GM18505 (cell line): ENCODE results near the gene PCMTD2.
"Not testable (repeated sequence)": the region's sequence is repeated elsewhere in the genome, so short reads cannot be mapped to it uniquely, and the experiment has no call there.

Experiments
- ATAC-seq: cut with Tn5 transposase; IDR thresholded peaks from one replicate; pipeline ENCODE4 v1.9.1; 2021; ENCODE audit not compliant: unreplicated experiment
- POLR2A ChIP-seq: IDR thresholded peaks from 4 replicates; pipeline ENCODE4 v1.6.1; 2011; ENCODE audit warnings: borderline replicate concordance; ENCODE audit not compliant: insufficient read depth, insufficient read length; ENCODE audit errors: extremely low read depth

PCMTD2 gene

DNA sequence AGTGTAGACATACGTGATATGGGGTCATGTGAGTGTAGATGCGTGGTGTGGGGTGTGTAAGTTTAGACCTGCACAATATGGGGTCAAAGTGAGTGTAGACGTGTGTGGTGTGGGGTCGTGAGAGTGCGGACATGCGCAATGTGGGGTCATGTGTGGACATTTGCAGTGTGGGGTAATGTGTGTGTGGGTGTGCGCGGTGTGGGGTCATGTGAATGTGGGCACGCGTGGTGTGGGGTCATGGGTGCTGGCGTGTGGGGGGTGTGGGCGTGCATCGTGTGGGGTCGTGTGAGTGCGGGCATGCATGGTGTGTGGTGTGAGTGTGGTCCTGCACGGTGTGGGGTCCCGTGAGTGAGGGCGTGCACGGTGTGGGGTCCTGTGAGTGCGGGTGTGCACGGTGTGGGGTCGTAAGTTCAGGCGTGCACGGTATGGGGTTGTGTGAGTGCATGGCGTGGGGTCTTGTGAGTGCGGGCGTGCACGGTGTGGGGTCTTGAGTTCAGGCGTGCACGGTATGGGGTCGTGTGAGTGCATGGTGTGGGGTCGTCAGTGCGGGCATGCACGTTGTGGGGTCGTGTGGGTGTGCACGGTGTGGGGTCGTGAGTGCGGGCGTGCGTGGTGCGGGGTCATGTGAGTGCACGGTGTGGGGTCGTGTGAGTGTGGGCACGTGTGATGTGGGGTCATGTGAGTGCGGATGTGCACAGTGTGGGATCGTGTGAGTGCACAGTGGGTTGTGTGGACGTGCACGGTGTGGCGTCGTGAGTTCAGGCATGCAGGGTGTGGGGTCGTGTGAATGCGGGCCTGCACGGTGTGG is 14.3 kb downstream of the PCMTD2 start:
- no peak for TF ChIP-seq POLR2A
- no peak for ATAC-seq

DNA sequence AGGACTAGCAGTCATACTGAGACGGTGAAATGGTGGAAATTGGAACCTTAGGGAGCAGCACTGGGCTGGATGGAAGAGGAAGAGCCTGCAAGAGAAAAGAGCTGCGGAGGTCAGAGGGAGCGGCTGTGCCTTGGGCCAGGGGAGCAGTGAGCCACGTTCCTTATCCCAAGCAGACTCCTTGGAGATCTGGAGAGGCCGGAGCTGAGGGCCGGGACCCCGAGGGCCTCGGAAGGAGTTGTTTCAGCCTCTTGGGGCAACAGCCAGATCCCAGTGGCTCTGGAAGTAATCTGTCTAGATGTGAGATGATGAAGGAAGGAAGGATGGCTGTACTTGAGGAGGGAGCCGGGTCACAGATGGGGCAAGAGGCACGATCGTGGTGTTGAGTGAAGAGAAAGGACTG is 16.1 kb downstream of the PCMTD2 start:
- no peak for ATAC-seq
- TF ChIP-seq POLR2A: no peak

DNA sequence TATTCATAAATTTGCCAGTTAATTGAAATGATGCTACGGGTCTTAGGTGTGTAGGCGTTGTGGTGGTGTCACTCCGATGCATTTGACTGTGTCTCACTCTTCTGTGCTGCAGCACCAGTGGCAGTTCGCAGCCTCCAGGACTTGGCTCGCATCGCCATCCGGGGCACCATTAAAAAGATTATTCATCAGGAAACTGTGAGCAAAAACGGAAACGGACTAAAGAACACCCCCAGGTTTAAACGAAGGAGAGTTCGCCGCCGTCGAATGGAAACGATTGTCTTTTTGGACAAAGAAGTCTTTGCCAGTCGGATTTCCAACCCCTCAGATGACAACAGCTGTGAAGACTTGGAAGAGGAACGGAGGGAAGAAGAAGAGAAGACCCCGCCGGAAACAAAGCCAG is 17.6 kb downstream of the PCMTD2 start:
- no peak for ATAC-seq

DNA sequence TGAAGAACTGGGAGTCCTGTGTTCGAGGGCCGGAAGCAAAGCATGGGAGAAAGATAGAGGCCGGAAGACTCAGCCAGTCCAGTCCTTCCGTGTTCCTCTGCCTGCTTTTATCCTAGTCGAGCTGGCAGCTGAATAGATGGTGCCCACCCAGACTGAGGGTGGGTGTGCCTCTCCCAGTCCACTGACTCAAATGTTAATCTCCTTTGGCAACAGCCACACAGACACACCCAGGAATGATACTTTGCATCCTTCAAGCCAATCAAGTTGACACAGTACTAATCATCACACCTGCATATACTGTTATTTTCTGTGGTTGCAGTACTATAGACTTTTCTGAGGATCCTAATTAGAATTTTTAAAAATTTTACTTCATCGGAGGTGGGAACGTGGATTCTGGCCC is 21.3 kb downstream of the PCMTD2 start:
- ATAC-seq: no peak
- TF ChIP-seq POLR2A: no peak

More for the DNA sequence above, 17.6 kb downstream of the PCMTD2 start:
- no peak for TF ChIP-seq POLR2A

DNA sequence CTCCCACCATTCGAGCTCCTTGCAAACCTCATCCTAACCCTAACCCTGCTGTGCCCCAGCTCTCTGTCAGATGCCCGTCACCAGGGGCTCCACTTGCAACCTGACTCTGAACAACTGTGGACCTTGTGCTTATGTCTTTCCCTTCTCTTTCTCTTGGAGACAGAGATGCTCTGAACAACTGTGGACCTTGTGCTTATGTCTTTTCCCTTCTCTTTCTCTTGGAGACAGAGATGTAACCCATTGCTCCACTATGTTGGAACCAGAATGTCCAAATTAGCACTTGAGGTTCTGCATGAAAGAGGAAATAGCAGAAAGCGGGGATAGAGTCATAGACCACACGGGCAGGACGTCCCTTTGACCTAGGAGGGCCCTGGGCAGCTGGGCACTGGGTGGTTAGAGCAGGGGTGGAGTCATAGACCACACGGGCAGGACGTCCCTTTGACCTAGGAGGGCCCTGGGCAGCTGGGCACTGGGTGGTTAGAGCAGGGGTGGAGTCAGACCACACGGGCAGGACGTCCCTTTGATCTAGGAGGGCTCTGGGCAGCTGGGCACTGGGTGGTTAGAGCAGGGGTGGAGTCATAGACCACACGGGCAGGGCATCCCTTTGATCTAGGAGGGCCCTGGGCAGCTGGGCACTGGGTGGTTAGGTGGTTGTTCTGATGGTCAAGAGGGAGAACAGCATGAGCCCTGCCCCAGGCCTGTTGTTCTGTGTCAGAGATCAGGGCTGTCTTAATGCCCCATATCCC is 22.2 kb downstream of the PCMTD2 start:
- ATAC-seq: no peak
- TF ChIP-seq POLR2A: no peak

DNA sequence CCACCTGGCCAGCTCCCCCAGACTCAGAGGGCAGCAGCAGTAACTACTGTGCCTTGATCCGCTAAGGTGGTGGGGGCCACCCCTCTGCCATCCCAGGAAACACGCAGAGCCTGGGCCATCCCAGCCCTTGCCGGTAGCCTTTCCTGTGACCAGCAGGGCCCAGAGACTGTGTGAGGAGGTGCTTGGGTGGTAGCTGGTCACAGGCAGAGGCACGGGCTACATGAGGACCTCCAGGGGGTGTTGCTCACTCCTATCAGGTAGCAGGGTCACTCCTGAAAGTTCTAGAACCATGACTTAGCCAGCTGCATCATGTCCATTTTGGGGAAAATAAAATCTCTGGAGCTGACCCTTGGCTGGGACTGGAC is 22.8 kb downstream of the PCMTD2 start:
- no peak for ATAC-seq
- no peak for TF ChIP-seq POLR2A

DNA sequence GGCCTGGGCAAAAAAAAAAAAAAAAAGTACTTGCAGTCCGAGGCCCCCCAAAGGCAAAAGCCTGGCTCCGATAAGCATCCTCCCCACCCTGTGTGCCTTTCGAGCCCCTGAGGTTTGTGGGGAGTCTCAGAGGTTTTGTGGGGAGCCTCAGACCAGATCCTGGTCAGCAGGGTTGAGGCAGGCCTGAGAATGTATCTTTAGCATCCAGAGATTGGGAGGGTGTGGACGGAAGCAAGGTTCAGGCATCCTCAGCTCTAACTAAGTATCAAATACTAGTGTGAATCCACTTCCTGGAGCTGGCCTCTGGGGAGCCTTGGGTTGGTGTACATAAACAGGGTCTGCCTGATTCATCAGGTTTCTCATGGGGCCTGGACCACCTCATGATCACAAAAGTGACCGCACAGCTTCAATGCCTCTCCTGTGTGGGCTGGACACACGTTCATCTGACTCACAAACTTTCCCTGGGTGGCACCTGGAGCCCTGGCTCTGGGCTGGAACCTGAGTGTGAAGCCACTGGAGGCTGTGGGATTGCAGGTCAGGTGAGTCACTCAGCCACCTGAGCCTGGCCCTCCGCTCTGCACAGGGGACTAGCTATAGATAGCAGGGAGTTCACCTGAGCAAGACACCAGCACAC is 24.4 kb downstream of the PCMTD2 start:
- ATAC-seq: no peak
- no peak for TF ChIP-seq POLR2A

DNA sequence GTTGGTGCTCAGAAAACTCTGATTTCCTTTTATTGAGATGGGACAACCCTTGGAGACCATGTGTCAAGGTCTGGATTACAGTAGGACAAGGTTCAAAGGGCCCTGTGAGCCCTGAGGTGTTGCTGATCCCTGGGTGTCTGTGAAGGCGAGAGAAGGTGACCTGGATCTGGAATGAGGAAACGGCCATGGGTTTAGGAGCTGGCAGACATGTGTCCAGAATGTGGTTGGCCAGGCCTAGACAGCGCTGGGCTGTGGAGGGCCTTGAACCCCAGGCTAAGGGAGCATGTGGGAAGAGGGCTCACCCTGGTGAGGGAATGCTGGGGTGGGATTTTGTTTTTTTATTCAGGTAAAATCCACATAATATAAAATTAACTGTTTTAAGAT is 24.9 kb downstream of the PCMTD2 start:
- no peak for ATAC-seq
- no peak for TF ChIP-seq POLR2A

DNA sequence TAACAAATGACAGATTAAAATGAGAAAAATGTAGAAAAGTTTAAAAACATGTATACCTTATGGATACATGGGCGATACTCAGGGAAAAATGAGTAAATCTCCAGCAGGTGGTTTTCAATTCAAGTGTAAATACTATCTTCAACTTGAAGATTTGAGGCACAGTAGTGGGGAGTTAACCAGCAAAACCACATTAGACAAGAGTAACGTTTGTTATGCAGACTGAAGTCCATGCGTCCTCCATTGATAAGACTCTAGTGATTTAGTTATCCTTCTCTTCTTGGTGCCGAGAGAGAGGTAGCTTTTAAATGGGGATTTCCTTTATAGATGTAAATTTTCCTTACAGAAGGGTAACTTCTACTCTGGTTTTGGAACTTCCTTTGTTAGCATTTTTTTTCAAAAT is 28.1 kb downstream of the PCMTD2 start:
- no peak for TF ChIP-seq POLR2A
- no peak for ATAC-seq

DNA sequence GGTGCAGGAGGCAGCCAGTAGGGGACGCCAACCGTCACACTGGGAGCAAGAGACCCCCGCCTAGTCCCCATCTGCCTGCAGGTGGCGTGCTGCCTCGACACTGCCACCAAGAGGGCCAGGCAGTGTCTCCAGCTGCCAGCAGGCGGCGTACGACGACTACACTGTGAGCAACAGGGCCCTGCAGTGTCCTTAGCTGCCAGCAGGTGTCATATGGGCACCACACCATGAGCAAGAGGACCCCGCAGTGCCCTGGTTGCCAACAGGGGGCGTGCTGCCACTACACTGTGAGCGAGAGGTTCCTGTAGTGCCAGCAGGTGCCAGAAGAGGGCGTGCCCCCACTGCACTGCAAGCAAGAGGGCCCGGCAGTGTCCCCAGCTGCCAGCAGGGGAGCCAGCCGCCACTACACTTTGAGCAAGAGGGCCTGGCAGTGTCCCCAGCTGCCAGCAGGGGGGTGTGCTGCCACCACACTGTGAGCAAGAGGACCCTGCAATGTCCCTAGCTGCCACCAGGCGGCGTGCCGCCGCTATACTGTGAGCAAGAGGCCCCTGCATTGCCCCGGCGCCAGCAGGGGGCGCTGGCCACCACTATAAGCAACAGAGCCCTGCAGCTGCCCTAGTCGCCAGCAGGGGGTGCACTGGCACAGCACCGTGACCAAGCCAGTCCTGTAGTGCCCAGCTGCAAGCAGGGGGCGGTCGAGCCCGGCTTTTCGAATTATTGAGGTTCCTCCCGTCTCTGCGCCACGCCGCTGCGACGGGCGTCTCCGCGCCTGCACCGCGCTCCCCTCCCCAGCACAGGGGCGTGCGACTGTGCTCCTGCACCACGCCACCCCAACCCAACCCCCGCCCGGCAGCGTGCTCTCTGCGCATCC is 30.3 kb downstream of the PCMTD2 start:
- ATAC-seq: peak; percentile 94

DNA sequence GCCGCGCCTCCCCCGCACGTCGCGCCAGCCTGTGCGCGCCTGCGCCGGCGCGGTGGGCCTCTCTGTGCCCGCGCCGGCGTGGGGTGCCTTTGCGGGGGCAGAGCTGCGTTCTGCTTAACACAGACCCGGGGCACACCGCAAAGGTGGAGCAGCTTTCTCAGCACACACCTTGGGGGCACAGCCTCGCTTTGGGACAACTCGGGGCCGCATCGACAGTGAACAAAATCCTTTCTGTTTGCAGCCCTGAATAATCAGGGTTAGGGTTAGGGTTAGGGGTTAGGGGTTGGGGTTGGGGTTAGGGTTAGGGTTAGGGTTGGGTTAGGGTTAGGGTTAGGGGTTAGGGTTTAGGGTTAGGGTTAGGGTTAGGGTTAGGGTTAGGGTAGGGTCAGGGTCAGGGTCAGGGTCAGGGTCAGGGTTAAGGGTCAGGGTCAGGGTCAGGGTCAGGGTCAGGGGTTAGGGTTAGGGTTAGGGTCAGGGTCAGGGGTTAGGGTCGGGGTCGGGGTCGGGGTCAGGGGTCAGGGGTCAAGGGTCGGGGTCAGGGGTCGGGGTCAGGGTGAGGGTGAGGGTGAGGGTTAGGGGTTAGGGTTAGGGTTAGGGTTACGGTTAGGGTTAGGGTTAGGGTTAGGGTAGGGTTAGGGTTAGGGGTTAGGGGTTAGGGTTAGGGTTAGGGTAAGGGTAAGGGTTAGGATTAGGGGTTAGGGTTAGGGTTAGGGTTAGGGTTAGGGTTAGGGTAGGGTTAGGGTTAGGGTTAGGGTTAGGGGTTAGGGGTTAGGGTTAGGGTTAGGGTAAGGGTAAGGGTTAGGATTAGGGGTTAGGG is 31.1 kb downstream of the PCMTD2 start:
- not testable (repeated sequence) for ATAC-seq

DNA sequence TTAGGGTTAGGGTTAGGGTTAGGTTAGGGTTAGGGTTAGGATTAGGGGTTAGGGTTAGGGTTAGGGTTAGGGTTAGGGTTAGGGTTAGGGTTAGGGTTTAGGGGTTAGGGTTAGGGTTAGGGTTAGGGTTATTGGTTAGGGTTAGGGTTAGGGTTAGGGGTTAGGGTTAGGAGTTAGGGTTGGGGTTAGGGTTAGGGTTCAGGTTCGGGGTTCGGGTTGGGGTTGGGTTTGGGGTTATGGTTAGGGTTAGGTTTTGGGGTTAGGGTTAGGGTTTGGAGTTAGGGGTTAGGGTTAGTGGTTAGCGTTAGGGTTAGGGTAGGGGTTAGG is 31.7 kb downstream of the PCMTD2 start:
- ATAC-seq: not testable (repeated sequence)

DNA sequence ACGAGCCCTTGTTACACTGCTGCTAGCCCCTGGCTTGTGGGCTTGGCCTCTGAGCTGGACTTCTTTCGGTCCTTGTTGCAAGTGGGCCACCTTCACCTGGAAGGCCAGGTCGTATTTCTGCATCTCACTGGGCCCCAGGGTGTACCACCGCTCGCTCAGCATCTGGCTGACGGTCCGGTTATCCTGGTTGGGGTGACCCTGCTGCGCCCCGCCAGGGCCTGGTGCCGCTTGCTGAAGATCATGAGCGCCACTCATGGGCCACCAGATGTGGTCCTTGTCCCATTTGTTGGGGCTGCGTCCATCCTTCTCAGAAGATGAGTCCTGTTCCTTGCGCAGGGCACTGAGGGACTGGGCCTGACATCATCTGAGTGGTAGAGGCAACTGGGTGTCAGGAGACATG is 36.6 kb downstream of the PCMTD2 start:
- ATAC-seq: not testable (repeated sequence)

DNA sequence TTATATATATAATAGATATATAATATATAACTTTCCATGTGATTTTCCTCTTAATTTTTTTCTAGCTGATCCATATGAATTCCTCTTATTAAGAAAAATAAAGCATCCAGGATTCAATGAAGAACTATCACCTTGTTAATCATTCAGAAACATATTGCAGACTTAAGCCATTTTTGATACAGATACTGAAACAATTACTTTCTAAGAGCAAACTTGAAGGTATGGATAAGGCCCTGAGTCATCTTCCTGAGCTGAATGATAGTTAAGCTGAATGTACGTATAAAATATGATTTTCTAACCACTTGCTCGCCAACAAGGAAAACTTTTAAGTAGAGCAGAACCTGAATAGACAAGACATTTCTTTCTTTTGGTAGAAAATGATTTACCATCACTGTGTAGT is 47.5 kb downstream of the PCMTD2 start:
- ATAC-seq: not testable (repeated sequence)

DNA sequence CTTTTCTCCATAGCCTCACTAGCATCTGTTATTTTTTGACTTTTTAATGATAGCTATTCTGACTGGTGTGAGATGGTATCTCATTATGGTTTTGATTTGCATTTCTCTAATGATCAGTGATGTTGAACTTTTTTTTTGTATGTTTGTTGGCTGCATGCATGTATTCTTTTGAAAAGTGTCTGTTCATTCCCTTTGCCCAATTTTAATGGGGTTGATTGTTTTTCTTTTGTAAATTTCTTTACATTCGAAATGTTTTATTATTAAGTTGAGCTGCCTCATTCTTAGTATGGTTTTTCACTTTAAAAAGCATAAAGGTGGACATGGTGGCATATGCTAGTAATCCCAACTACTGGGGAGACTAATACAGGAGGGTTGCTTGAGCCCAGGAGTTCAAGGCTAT is 58.2 kb downstream of the PCMTD2 start:
- ATAC-seq: not testable (repeated sequence)

DNA sequence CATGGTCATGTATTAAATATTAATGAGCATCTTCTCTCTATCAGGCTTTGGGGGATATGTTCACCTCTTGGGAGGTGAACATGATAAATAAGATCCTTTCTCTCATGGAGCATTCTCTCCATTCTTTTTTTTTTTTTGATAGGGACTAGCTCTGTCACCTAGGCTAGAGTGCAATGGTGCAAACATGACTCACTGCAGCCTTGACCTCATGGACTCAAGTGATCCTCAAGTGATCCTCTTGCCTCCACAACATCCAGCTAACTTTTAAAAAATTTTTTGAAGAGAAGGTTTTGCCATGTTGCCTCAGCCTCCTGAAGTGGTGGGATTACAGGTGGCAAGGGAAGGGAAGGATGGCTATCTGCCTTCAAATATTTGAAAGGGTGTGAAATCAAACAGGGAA is 59.8 kb downstream of the PCMTD2 start:
- not testable (repeated sequence) for ATAC-seq

DNA sequence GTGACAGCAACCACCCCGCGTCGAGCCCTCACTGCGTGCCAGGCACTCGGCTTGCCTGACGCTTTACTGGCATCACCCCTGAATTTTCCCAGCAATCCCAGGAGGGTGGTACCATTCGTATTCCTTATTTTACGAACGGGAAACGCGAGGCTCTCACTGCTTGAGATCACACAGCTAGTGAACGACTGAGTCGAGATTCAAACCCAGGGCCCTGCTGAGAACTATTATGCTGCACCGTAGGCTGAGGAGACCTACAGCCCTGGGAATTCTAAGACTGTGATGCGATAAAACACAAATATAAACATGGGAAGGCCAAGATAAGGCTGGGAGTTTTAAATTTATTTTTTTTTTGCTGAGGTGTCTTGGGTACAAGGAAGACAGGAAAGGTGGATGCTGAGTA is 60.3 kb downstream of the PCMTD2 start:
- ATAC-seq: not testable (repeated sequence)

DNA sequence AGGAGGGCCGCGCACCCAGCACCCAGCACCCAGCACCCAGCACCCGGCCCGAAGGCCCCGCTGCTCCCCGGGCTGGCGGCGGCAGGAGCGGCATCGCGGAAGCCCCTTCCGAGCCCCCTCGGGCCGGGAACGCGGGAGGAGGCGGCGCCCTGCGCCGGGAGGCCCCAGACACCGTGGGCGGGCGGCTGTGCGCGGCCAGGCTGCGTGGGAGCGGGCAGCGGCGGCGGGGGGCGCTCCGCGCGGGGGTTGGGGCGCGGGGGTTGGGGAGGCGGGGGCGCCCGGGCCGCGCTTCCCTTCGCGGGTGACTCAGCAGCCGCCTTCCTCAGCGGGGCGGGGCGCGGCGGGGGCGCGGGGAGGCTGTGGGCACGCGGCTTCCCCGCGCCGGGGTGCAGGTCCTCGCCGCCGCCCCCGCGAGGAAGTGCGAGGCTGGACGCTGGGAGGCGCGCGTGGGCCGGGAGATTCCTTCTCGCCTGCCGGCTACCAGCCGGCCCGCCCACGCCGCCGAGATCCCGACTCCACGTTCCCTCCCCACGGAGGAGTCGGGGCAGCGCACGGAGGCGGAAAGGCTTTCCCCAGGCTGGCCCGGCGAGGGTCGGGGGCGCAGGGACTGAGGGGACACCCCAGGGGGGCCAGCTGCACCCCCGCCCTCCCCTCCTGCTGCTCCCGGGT is 61.0 kb downstream of the PCMTD2 start:
- not testable (repeated sequence) for ATAC-seq
